ENCODE measurements around the gene SSC4D. TPM values are rescaled to one million over a fixed set of nuclear protein-coding genes. Genes with fewer than 3 reads are reported as not detected.
A peak's percentile ranks its signal among the peaks of the same experiment; 100 is the strongest.

The SSC4D gene
- total and polyA plus RNA-seq, 9 of the 15 experiments (the other 6 are each of a cell fraction or from before 2014, with no cell fraction given): 0.06 to 1.1 (median 0.85) TPM; not detected in 1

GRCh38 chr7:76383089-76383944, 26.2 kb downstream of the SSC4D start (continued):
- TF ChIP-seq PKNOX1 (IDR thresholded peaks at IDR 0.05) (peak; percentile 85), RBM15 (IDR thresholded peaks at IDR 0.05; ENCODE audit: insufficient read depth, low read length) (no peak), ZNF24 (IDR thresholded peaks at IDR 0.05) (no peak), NRF1 (conservative IDR thresholded peaks at IDR 0.05 in 1 of 2, IDR thresholded peaks at IDR 0.05 in 1 of 2) (peak; percentile 41 to 46), PML (IDR thresholded peaks at IDR 0.05; ENCODE audit: low read length) (no peak), ZNF212 (CRISPR knock-in tag; IDR thresholded peaks at IDR 0.05) (no peak), FOXO4 (CRISPR knock-in tag; IDR thresholded peaks at IDR 0.05) (no peak), WHSC1 (IDR thresholded peaks at IDR 0.05; ENCODE audit: low read length) (no peak), ZNF512 (tag; IDR thresholded peaks at IDR 0.05) (no peak), ZNF655 (CRISPR knock-in tag; IDR thresholded peaks at IDR 0.05) (no peak), RFX7 (CRISPR knock-in tag; IDR thresholded peaks at IDR 0.05) (no peak), ATF7 (IDR thresholded peaks at IDR 0.05) (peak; percentile 61; the same call in 1 of the 2 replicates), TARDBP (IDR thresholded peaks at IDR 0.05) (no peak), ZNF668 (CRISPR knock-in tag; IDR thresholded peaks at IDR 0.05) (no peak), PHB2 (IDR thresholded peaks at IDR 0.05; ENCODE audit: low read depth) (0 out of 2 replicates have a peak, but pooled peaks have one; percentile 30), ZNF561 (CRISPR knock-in tag; conservative IDR thresholded peaks at IDR 0.05) (no peak), FOXK1 (CRISPR knock-in tag; IDR thresholded peaks at IDR 0.05; ENCODE audit: borderline replicate concordance) (no peak)

All from K562 (cell line).